T-cell (primary cell): ENCODE measurements around the gene NHS. TPM values are rescaled to one million over a fixed set of nuclear protein-coding genes. Genes with fewer than 3 reads are reported as not detected.

Source experiments
- ATAC-seq, 4 experiments: fragments of 200-7000 bp in 3 of 4; fragments of 150-1000 bp in 1 of 4; cut with Tn5 transposase; replicated peaks in 1 of 4; 1 replicate in 3 of 4; 2 replicates in 1 of 4; pipeline ENCODE4 v1.10.0; 2021; ENCODE audit warnings: moderate library complexity in 3 of 4, mild to moderate bottlenecking in 2 of 4, moderate number of reproducible peaks in 1 of 4
- CTCF ChIA-PET, 2 donors: fragments of 300-600 bp; sonication (Branson Sonifier 250); formaldehyde crosslinking; loops; one replicate each; lab custom pipeline; 2022; ENCODE audit warnings: antibody characterized with exemption in 2 of 2; lab: Charles Lee
- POLR2A ChIA-PET, 2 donors: fragments of 300-600 bp; sonication (Branson Sonifier 250); formaldehyde crosslinking; loops; one replicate each; lab custom pipeline; 2022; ENCODE audit warnings: antibody characterized with exemption in 2 of 2; lab: Charles Lee
- DNase-seq, 35 experiments: peaks; one replicate each; pipeline versions ENCODE4 v3.0.0 to v3.0.0-alpha.2; 2013 to 2023
- H3K27ac ChIP-seq: one replicate; pipeline ENCODE4 v1.5.1; 2013; ENCODE audit warnings: low read length
- H3K27me3 ChIP-seq, 2 experiments: replicated peaks in 1 of 2; 1 replicate in 1 of 2; 2 replicates in 1 of 2; pipeline versions ENCODE4 v1.6.1 to v1.7.0; 2013; ENCODE audit warnings: low read length in 1 of 2, mixed read lengths in 1 of 2; ENCODE audit not compliant: control insufficient read depth in 2 of 2, insufficient read depth in 2 of 2; ENCODE audit errors: extremely low read depth in 1 of 2
- H3K36me3 ChIP-seq, 2 donors: 1 replicate in 1 of 2; 2 replicates in 1 of 2; pipeline versions ENCODE4 v1.6.1 to v1.7.0; 2013; ENCODE audit warnings: low read length in 1 of 2; ENCODE audit not compliant: control insufficient read depth in 2 of 2, insufficient read depth in 1 of 2; ENCODE audit errors: extremely low read depth in 1 of 2
- H3K4me1 ChIP-seq, 2 experiments: 1 replicate in 1 of 2; 2 replicates in 1 of 2; pipeline versions ENCODE4 v1.6.1 to v1.7.0; 2013; ENCODE audit warnings: low read length in 2 of 2, mixed read lengths in 1 of 2; ENCODE audit not compliant: insufficient read depth in 2 of 2, control insufficient read depth in 1 of 2; ENCODE audit errors: extremely low read depth in 1 of 2
- H3K4me3 ChIP-seq, 2 donors: 1 replicate in 1 of 2; 2 replicates in 1 of 2; pipeline versions ENCODE4 v1.5.1 to v1.7.0; 2013; ENCODE audit warnings: mild to moderate bottlenecking in 2 of 2, low read length in 1 of 2, moderate library complexity in 1 of 2; ENCODE audit not compliant: control insufficient read depth in 1 of 2; ENCODE audit errors: extremely low read depth in 1 of 2
- H3K9me3 ChIP-seq: 2 replicates; pipeline ENCODE4 v1.7.0; 2013
- H3K27ac Mint-ChIP-seq, 2 donors: one replicate each; pipeline ENCODE4 v1.8.0; 2020 to 2021; ENCODE audit warnings: mild to moderate bottlenecking in 2 of 2, mixed read lengths in 2 of 2
- H3K27me3 Mint-ChIP-seq, 2 donors: one replicate each; pipeline ENCODE4 v1.8.0; 2021 to 2022; ENCODE audit warnings: mixed read lengths in 2 of 2
- H3K36me3 Mint-ChIP-seq: one replicate; pipeline ENCODE4 v1.8.0; 2021; ENCODE audit warnings: mixed read lengths
- H3K4me1 Mint-ChIP-seq, 3 donors: one replicate each; pipeline ENCODE4 v1.8.0; 2020 to 2022; ENCODE audit warnings: mixed read lengths in 3 of 3, mild to moderate bottlenecking in 1 of 3
- H3K4me3 Mint-ChIP-seq, 3 donors: one replicate each; pipeline ENCODE4 v1.8.0; 2020 to 2022; ENCODE audit warnings: mild to moderate bottlenecking in 3 of 3, mixed read lengths in 3 of 3, moderate library complexity in 3 of 3
- H3K9me3 Mint-ChIP-seq, 3 donors: one replicate each; pipeline ENCODE4 v1.8.0; 2020 to 2022; ENCODE audit warnings: mixed read lengths in 3 of 3
- WGBS: methylation state at CpG from one replicate; pipeline ENCODE4 v1.1.5; 2013; ENCODE audit warnings: missing lambda C conversion rate; ENCODE audit not compliant: insufficient coverage; 5-methylcytosine and 5-hydroxymethylcytosine counted together
- total RNA-seq, 35 experiments: library from RNA in 6 of 35; stranded (reverse) in 6 of 35; fragments of 120-200 nt in 1 of 35; gene quantifications; one replicate each; pipeline versions ENCODE4 v1.2.1 to v1.2.4 and lab custom pipeline; 2013 to 2026

Gene NHS
- total RNA-seq, 5 donors from 2014 or later (not counting 1 experiment from before 2014, with no cell fraction given): 0.03 to 0.20 (median 0.11) TPM; not detected in 1

GRCh38 chrX:17773221-17773876 is 398.3 kb downstream of the NHS start:
- Histone ChIP-seq H3K27me3 (no peaks in the 10 kb centered on the region), H3K36me3 (no peaks in the 10 kb centered on the region), H3K4me1 (peaks cover 27 to 32% of the 10 kb centered on the region in 2 experiments), H3K27ac (no peak overlapping the region), H3K4me3 (no peak overlapping the region), H3K9me3 (no peaks in the 10 kb centered on the region)
- H3K4me1 Mint-ChIP-seq: peaks cover 0 to 12% (median 8%) of the 10 kb centered on the region in 3 donors
- H3K9me3 Mint-ChIP-seq: no peaks in the 10 kb centered on the region
- no peak overlapping the region for H3K4me3 Mint-ChIP-seq
- DNase-seq (no peak), ATAC-seq (peak; percentile 46 to 66 (median 55))
- CTCF ChIA-PET: no interaction called here
- H3K27ac Mint-ChIP-seq: no peak overlapping the region
- POLR2A ChIA-PET: no interaction called here
- 43% methylated on average over 8 of the region's 8 CpGs for WGBS
- no peaks in the 10 kb centered on the region for H3K36me3 Mint-ChIP-seq
- no peaks in the 10 kb centered on the region for H3K27me3 Mint-ChIP-seq

- POLR2A ChIA-PET: no interaction called here
- no peak for ATAC-seq
- no peak overlapping the region for H3K4me3 Mint-ChIP-seq
- H3K9me3 ChIP-seq: no peaks in the 10 kb centered on the region
- WGBS: no CpG with 5 or more reads among the region's 1 CpG
- no peaks in the 10 kb centered on the region for H3K27me3 Mint-ChIP-seq
- H3K27me3 ChIP-seq: no peaks in the 10 kb centered on the region
- no peaks in the 10 kb centered on the region for H3K36me3 ChIP-seq
- H3K36me3 Mint-ChIP-seq: no peaks in the 10 kb centered on the region
- no peak overlapping the region for H3K4me3 ChIP-seq
- peaks cover 27 to 32% of the 10 kb centered on the region in 2 experiments for H3K4me1 ChIP-seq
- DNase-seq: no peak
- CTCF ChIA-PET: no interaction called here
- no peak overlapping the region for H3K27ac ChIP-seq
- peaks cover 6 to 18% (median 12%) of the 10 kb centered on the region in 3 donors for H3K4me1 Mint-ChIP-seq
- no peak overlapping the region for H3K27ac Mint-ChIP-seq
- no peaks in the 10 kb centered on the region for H3K9me3 Mint-ChIP-seq
Measured at GRCh38 chrX:17774053-17774452, 399.1 kb downstream of the NHS start.

DNA sequence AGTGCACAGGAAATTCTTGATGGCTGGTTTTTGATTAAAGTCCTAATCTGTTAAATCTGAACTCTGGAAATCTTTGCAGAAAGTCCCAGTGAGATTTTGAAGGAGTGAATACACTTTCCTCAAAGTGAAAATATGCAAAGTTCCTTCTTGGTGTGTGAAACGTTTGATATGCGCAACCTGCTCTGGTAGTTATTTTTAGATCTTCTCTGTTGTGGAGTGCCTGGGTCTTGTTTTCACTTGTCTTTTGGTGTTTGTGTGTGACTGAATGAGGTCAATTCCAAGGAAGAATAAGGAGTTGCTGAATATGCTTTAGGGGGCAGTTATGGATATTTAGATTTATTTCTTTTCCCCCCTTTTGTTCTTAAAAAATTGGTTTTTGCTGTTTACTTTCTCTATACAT is 404.0 kb downstream of the NHS start:
- CTCF ChIA-PET: no interaction called here
- H3K27ac Mint-ChIP-seq: peak overlapping the region; percentile 24 to 91
- no peaks in the 10 kb centered on the region for H3K9me3 ChIP-seq

GRCh38 chrX:17779434-17779833 is 404.4 kb downstream of the NHS start:
- POLR2A ChIA-PET: no interaction called here

More for the DNA sequence above, 404.0 kb downstream of the NHS start:
- no peaks in the 10 kb centered on the region for H3K36me3 ChIP-seq
- H3K27me3 Mint-ChIP-seq: no peaks in the 10 kb centered on the region
- ATAC-seq (peak in 1 of 4 experiments; percentile 55), DNase-seq (no peak)
- no peaks in the 10 kb centered on the region for H3K27me3 ChIP-seq
- peaks cover 0 to 3% (median 0%) of the 10 kb centered on the region in 3 donors for H3K9me3 Mint-ChIP-seq
- H3K36me3 Mint-ChIP-seq: no peaks in the 10 kb centered on the region
- no CpG with 5 or more reads among the region's 2 CpGs for WGBS
- peaks cover 16 to 28% (median 21%) of the 10 kb centered on the region in 3 donors for H3K4me1 Mint-ChIP-seq
- POLR2A ChIA-PET: no interaction called here
- no peak overlapping the region for H3K4me3 ChIP-seq
- peaks cover under 1 to 6% of the 10 kb centered on the region in 2 experiments for H3K4me1 ChIP-seq
- H3K4me3 Mint-ChIP-seq: peak overlapping the region in 1 of 3 donors; percentile 41
- H3K27ac ChIP-seq: no peak overlapping the region

More at GRCh38 chrX:17779434-17779833, 404.4 kb downstream of the NHS start:
- no peak overlapping the region for H3K27ac ChIP-seq
- DNase-seq (peak in 1 of 35 experiments; percentile 10), ATAC-seq (peak; percentile 31 to 74 (median 68))
- Mint-ChIP-seq H3K9me3 (peaks cover 0 to 3% (median 0%) of the 10 kb centered on the region in 3 donors), H3K4me1 (peaks cover 16 to 28% (median 21%) of the 10 kb centered on the region in 3 donors), H3K27me3 (no peaks in the 10 kb centered on the region), H3K36me3 (no peaks in the 10 kb centered on the region), H3K27ac (peak overlapping the region in 1 of 2 donors; percentile 91), H3K4me3 (peak overlapping the region in 1 of 3 donors; percentile 41)
- WGBS: 20% methylated on average over 1 of the region's 4 CpGs
- H3K4me1 ChIP-seq: peaks cover 0 to 6% of the 10 kb centered on the region in 2 experiments
- H3K27me3 ChIP-seq: no peaks in the 10 kb centered on the region
- no peaks in the 10 kb centered on the region for H3K9me3 ChIP-seq
- no peaks in the 10 kb centered on the region for H3K36me3 ChIP-seq
- H3K4me3 ChIP-seq: no peak overlapping the region
- CTCF ChIA-PET: interaction anchor here in 1 of 2 donors (0.8 kb wide), 1 partner anchor 33 kb away, joined by 3 read pairs; no protein-coding TSS in a partner anchor
